HG02840 (cell line): ENCODE data around the gene TTC33.
"Not testable (repeated sequence)": the region's sequence is repeated elsewhere in the genome, so short reads cannot be mapped to it uniquely, and the experiment has no call there.

Experiments
- ATAC-seq: cut with Tn5 transposase; IDR thresholded peaks from one replicate; pipeline ENCODE4 v1.9.1; 2021; ENCODE audit warnings: mild to moderate bottlenecking, moderate library complexity, moderate number of reproducible peaks; ENCODE audit not compliant: unreplicated experiment, low FRiP score

Gene TTC33, protein sequence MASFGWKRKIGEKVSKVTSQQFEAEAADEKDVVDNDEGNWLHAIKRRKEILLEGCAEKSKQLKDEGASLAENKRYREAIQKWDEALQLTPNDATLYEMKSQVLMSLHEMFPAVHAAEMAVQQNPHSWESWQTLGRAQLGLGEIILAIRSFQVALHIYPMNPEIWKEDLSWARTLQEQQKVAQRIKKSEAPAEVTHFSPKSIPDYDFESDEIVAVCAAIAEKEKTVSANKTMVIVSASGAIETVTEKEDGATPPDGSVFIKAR

DNA sequence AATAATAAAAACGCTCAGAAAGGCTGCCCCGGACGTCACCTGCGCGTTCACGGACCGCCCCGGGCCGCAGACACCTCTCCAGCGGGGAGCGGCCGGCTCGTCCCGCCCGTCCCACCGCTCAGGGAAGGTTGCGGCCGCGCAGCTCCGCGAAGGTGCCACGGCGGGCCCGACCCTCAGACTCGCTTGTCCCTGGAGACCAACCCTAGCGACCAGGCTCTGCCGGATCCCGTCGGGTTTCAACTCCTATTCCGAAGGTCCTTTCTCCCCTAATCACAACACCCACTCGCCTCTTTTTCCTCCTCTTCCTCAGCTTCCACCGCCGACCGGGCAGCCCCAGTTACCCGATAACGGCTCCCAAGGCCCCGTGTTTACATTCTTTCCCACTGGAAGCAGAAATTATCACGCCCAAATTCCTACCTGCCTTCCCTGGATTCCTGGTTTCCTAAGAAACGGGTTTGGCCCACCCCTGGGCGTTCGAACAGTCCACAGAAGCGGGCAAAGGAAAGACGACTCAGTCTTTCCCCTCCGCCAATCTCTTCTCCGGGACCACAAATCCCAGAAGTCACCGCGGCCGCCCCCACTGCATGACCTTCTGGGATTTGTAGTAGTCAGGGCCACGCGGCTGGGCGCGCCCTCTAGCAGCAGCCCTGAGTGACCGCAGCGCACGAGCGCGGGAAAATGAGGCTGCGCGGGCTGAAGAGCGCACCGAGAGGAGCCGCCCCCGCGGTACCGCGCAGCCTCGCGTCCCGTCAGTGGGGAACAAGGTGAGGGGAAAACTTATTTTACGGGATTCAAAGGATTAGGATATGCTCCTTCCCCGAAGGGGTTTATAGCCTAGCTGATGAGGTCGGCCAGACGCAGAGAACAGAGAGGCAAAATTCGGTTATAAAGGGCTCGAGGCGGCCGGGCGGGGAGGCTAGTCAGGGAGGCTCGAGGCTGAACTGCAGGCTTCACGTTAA is at the start of gene TTC33:
Gene TTC33 (minus strand): TSS at position 555 of the 959 bp plus-strand sequence. CDS start 8,943 bp downstream, outside the sequence.
- ATAC-seq: peak; percentile 85

DNA sequence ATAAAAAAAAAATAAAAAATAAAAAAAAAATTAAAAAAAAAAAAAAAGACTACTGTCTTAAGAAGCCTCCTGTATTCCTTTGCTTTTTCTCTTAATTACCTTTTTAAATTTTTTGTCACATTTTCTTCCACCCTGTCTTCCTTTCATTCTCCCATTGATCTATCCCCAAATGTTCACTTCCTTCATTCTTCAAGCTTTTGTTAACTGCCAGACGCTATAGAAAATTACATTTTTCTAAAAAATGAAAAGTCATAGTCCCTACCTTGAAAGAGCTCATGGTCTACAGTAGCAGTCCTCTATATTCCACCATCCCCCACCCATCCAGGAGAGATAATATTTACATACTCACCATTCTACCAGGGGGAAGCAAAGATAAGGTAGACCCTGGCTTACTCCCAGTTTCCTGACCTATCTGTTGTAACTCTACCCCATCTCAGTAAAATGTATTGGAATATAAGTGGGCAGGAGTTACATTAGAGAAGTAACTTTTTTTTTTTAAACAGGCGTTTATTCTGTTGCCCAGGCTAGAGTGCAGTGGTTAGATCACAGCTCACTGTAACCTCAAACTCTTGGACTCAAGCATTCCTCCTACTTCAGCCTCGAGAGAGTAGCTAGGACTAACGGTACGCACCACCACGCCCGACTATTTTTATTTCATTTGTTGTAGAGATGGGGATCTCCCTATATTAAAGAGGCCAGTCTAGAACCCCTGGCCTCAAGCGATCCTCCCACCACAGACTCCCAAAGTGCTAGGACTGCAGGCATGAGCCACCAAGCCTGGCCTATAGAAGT is 46.2 kb upstream of the TTC33 start:
- ATAC-seq: no peak

DNA sequence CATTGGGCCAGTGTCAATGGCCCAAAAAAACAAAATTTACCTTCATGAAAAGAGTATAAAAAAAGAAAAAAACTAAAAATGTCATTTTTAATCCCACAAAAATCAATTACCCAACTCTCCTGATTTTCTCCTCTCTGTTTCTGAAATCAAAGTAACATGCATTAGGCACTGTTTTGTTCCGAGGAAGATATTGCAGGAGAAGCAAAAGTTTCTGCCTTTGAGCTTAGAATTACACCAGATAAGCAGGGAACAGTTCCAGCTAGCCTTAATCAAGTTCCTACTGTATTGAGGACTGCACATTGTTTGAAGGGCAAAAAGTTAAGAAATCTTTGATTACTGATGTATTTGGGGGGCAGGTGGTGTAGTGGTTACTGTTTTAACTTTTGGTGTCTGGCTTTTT is 43.5 kb upstream of the TTC33 start:
- ATAC-seq: no peak

DNA sequence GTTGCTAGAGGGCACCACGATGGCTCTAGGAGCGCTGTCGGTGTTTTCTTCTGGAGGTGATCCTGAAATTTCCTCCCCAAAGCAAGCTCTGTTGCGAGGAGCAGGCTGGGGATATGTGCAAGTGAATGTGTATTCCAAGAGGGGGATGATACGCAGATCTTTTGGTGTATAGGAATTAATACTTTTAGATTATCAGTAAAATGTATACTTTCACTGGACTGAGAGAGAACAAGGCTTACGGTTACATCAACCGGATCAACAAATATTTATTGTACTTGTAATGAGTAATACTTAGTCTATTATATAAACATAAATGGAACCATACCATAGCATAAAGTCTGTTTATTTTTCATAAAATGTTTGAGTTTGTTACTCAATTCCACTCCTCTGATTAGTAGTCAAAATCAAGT is 43.0 kb upstream of the TTC33 start:
- ATAC-seq: no peak

- ATAC-seq: peak; percentile 95
Observed at GRCh38 chr5:40798012-40798800, 42.4 kb upstream of the TTC33 start, which contains the start of gene PRKAA1. Gene PRKAA1, minus strand, starts transcription at chr5:40798374. Its CDS starts 185 bp downstream, at chr5:40798189.

DNA sequence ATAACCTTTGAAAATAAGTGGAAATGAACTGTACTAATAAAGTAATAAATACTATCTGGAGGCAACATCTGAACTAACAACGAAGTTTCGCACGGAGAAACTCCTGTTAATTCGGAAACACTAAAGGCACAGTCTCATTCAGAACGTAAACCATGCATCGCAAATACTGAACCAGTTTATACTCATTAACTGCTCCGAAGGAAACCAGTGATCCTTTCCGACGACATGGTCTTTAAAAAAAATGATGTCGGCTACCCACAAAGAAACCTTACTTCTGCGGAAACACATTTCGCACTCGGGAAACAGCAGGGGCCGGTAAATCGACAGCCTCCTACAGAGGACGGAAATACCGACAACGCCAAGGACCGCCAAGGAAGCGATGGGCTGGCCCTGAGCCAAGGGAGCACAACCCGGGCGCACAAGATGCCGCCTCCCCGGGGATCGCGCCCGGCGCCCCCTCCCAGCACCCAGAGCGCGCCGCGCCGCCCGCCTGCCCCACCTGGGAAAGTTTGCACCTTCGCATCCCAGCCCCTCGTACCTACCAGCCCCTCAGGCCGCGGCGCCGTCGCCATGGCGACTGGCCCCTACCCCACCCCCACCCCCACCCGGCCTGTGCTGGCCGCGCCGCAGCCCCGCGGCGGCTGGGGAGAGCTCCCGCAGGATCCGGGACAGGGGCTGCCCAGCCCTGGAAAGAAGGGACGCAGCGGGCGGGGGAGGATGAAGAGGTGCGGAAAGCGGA is 41.7 kb upstream of the TTC33 start:
- peak; percentile 53 for ATAC-seq

- ATAC-seq: no peak
Observed at GRCh38 chr5:40796487-40796889, 40.7 kb upstream of the TTC33 start.

GRCh38 chr5:40794877-40795276 is 39.1 kb upstream of the TTC33 start:
- not testable (repeated sequence) for ATAC-seq

DNA sequence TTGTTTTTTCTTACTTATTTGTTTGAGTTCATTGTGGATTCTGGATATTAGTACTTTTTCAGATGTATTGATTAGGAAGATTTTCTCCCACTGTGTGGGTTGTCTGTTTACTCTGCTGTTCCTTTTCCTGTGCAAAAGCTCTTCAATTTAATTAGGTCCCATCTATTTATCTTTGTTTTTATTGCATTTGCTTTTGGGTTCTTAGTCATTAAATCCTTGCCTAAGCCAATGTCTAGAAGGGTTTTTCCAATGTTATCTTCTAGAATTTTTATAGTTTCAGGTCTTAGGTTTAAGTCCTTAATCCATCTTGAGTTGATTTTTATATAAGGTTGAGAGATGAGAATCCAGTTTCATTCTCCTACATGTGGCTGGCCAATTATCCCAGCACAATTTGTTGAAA is 38.6 kb upstream of the TTC33 start:
- ATAC-seq: not testable (repeated sequence)

- not testable (repeated sequence) for ATAC-seq
Observed at GRCh38 chr5:40792691-40793090, 36.9 kb upstream of the TTC33 start.

GRCh38 chr5:40791715-40792139 is 36.0 kb upstream of the TTC33 start:
- ATAC-seq: no peak

- no peak for ATAC-seq
Observed at GRCh38 chr5:40790947-40791593, 35.3 kb upstream of the TTC33 start.

DNA sequence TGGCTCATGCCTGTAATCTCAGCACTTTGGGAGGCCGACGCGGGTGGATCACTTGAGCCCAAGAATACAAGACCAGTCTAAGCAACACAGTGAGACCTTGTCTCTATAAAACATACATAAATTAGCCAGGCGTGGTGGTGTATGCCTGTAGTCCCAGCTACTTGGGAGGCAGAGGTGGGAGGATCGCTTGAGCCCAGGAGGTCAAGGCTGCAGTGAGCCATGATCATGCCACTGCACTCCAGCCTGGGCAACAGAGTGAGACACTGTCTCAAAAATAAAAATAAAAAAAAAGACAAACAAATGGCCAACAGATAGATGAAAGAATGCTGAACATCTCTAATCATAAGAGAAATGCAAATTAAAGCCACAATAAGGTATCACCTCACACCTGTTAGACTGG is 33.2 kb upstream of the TTC33 start:
- ATAC-seq: not testable (repeated sequence)

DNA sequence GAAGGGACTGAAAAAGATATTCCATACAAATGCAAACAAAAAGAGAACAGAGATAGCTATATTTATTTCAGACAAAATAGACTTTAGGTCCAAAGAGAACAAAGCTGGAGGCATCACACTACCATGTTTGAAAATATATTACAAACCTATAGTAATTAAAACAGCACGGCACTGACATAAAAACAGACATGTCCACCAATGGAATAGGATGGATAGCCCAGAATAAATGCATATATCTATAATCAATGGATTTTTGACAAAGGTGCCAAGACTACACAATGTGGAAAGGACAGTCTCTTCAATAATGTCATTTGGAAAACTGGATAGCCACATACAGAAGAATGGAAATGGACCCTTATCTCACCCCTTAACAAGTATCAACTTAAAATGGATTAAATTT is 32.2 kb upstream of the TTC33 start:
- ATAC-seq: no peak

- ATAC-seq: not testable (repeated sequence)
Observed at GRCh38 chr5:40786664-40787063, 30.9 kb upstream of the TTC33 start.

- ATAC-seq: no peak
Observed at GRCh38 chr5:40784916-40785315, 29.2 kb upstream of the TTC33 start.

DNA sequence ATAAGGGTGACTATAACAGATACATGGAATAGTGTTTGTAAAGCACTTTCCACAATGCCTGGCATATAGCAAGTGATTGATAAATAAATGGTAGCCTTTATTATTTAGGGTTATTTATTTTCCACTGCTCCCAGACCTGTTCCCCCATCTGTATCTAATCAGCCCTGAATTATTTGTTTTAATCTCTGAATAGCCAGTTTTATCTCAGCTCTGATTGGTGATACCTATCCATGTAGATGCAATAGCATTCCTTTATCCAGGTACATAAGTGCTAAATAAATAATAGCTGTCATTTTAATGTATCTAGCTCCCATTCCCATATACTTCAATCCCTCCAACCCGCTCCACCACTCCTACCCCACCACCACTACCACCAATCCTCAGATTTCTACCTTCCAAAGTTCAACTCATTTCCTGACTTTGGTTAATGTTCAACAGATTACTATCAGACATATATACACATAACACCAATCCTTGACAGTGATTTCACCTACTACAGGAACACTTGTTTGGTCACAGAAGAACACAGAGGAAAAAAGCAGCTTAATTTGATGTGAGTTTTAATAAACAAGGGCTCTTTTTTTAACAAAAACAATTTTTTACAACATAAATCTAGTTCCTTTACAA is 28.4 kb upstream of the TTC33 start:
- no peak for ATAC-seq

GRCh38 chr5:40781843-40782409 is 26.2 kb upstream of the TTC33 start:
- ATAC-seq: no peak
